ENCODE measurements around the gene DGKQ.

Gene DGKQ, protein sequence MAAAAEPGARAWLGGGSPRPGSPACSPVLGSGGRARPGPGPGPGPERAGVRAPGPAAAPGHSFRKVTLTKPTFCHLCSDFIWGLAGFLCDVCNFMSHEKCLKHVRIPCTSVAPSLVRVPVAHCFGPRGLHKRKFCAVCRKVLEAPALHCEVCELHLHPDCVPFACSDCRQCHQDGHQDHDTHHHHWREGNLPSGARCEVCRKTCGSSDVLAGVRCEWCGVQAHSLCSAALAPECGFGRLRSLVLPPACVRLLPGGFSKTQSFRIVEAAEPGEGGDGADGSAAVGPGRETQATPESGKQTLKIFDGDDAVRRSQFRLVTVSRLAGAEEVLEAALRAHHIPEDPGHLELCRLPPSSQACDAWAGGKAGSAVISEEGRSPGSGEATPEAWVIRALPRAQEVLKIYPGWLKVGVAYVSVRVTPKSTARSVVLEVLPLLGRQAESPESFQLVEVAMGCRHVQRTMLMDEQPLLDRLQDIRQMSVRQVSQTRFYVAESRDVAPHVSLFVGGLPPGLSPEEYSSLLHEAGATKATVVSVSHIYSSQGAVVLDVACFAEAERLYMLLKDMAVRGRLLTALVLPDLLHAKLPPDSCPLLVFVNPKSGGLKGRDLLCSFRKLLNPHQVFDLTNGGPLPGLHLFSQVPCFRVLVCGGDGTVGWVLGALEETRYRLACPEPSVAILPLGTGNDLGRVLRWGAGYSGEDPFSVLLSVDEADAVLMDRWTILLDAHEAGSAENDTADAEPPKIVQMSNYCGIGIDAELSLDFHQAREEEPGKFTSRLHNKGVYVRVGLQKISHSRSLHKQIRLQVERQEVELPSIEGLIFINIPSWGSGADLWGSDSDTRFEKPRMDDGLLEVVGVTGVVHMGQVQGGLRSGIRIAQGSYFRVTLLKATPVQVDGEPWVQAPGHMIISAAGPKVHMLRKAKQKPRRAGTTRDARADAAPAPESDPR

GRCh38 chr4:973431-974397 is at the start of gene DGKQ:
Gene DGKQ (minus strand): TSS chr4:973569. CDS start chr4:973482, 87 bp downstream.
- H3K4me1 ChIP-seq (ENCODE audit: insufficient read depth, low read length) = no peaks in the 10 kb centered on the region; the same call in 1 of the 2 replicates
- H3K36me3 ChIP-seq (ENCODE audit: insufficient read depth, low read length) = no peaks in the 10 kb centered on the region
- H3K9ac ChIP-seq (ENCODE audit: low read depth, low read length) = peak within 1 kb of the TSS; percentile 63
- H3K9me3 ChIP-seq (ENCODE audit: control insufficient read depth, insufficient read depth, low read length) = no peaks in the 10 kb centered on the region; the same call in 1 of the 2 replicates

- Histone ChIP-seq H3K9me3 (ENCODE audit: control insufficient read depth, insufficient read depth, low read length) (no peaks in the 10 kb centered on the region), H3K36me3 (ENCODE audit: insufficient read depth, low read length) (no peaks in the 10 kb centered on the region; the same call in 1 of the 2 replicates), H3K4me1 (ENCODE audit: insufficient read depth, low read length) (peaks cover 14% of the 10 kb centered on the region), H3K9ac (ENCODE audit: low read depth, low read length) (no peak overlapping the region)
Measured at GRCh38 chr4:1022739-1023066, 49.3 kb upstream of the DGKQ start.

- no peak overlapping the region for H3K9ac ChIP-seq (ENCODE audit: low read depth, low read length)
- H3K9me3 ChIP-seq (ENCODE audit: control insufficient read depth, insufficient read depth, low read length) = no peaks in the 10 kb centered on the region
- no peaks in the 10 kb centered on the region; the same call in 1 of the 2 replicates for H3K36me3 ChIP-seq (ENCODE audit: insufficient read depth, low read length)
- peaks cover 11% of the 10 kb centered on the region for H3K4me1 ChIP-seq (ENCODE audit: insufficient read depth, low read length)
Measured at GRCh38 chr4:1022051-1022738, 48.8 kb upstream of the DGKQ start.

DNA sequence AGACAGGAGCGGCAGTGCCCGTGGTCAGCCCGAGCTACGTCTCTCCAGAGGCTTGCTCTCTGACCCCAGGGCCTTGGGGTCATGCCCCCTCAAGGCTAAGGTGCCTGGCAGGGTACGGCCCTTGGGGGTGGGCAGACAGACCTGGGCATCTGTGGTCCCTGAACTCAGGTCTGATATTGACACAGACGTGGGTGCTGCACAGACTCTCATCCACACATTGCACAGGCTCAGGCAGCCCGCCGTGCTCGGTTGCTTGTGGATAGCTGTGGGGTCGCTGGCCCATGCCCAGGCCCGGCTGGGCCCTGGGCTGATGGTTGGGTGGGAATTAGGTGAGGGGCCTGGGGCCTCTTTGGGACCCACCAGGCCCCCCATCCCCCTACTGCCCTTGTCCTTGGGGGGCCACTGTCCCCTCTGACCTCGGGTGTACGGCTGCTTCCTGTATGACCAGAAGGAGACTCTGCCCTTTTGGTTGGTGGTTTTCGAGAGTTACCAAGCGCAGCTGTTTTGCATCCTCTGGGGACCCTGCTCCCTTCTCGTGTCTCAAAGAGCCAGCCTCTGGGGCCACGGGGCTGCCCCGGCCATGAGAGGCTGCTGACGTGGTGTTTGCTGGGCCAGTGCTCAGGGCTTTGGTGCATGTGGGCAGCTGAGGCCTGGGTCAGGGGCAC is 48.1 kb upstream of the DGKQ start:
- Histone ChIP-seq H3K4me1 (ENCODE audit: insufficient read depth, low read length) (peaks cover 11% of the 10 kb centered on the region), H3K36me3 (ENCODE audit: insufficient read depth, low read length) (no peaks in the 10 kb centered on the region; the same call in 1 of the 2 replicates), H3K9ac (ENCODE audit: low read depth, low read length) (no peak overlapping the region), H3K9me3 (ENCODE audit: control insufficient read depth, insufficient read depth, low read length) (no peaks in the 10 kb centered on the region)

DNA sequence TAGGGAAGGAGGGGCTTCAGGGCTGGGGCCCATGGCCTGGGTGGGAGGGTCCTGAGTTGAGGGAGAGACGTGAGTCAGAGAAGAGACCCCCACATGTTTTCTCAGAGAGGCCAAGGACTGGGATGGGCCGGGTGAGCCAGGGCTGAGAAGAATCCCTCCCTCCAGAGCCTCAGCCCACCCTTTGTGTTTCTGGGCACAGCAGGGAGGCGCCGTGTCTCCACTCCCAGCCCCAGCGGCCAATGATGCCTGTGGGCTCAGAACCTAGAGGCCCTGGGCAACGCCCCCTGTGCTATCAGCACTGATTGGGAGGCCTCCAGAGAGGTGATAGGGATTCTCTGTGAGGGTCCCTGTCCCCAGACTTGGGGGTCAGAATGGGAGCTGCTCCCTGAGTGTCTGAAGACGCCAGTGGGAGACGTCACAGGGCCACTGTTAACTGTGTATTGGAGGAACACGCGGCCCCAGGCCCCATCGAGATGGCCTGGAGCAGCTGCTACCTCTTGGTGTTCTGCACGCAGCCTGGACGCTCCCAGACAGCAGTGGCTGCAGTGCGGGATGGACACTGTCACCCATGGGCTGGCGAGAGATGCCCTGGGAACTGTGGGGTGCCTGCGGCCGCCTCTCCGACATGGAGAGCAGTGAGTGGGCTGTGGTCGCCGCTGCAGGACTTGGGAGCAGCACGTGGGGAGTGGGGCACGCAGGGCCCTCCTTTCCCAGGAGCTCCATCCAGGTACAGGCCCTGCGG is 46.5 kb upstream of the DGKQ start:
- Histone ChIP-seq H3K9me3 (ENCODE audit: control insufficient read depth, insufficient read depth, low read length) (no peaks in the 10 kb centered on the region), H3K36me3 (ENCODE audit: insufficient read depth, low read length) (no peaks in the 10 kb centered on the region; the same call in 1 of the 2 replicates), H3K4me1 (ENCODE audit: insufficient read depth, low read length) (peaks cover 11% of the 10 kb centered on the region), H3K9ac (ENCODE audit: low read depth, low read length) (no peak overlapping the region)

GRCh38 chr4:1019320-1019719 is 46.0 kb upstream of the DGKQ start:
- H3K9ac ChIP-seq (ENCODE audit: low read depth, low read length) = no peak overlapping the region
- H3K4me1 ChIP-seq (ENCODE audit: insufficient read depth, low read length) = peaks cover 11% of the 10 kb centered on the region
- no peaks in the 10 kb centered on the region for H3K9me3 ChIP-seq (ENCODE audit: control insufficient read depth, insufficient read depth, low read length)
- H3K36me3 ChIP-seq (ENCODE audit: insufficient read depth, low read length) = no peaks in the 10 kb centered on the region

DNA sequence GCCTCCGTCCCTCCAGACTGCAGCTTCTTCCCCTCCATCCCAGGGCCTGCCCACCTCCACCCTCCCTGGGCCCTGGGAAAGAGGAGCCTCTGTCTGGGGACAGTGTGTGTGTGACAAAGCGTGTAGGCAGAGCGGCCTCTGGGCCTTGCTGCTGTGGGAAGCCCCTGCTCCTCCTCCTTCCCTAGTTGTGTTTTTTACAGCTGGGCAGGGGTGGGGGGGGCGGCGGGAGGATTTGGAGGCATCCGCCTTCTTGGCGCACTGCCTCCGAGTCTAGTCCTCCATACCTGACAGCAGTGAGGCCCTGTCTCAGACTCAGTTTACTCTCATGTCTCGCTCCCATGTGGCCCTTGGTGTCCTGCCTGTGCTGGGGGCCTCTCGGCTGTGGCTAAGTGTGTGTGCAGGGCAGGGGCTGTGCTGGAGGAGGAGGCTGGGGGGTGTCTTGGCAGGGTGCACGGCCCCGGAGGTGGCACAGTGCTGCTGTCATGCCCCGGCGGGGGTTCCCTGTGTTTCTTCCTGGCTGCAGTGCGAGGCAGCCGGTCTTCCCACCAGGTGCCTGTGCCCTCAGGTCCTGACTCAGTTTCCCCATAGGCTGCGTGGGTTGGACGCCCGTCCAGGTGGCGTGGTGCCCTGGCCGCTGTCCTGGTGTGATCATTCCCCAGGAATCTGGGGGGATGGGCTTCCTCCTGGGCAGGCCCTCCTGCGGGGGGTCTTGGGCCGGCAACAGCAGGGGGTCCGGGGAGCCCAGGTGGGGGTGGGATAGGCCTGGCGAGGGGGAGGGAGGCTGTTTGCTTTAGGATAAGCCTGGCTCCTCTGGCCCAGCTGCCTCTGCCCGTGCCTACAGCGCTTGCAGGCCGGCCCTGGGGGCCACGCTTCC is 45.0 kb upstream of the DGKQ start:
- no peak overlapping the region for H3K9ac ChIP-seq (ENCODE audit: low read depth, low read length)
- no peaks in the 10 kb centered on the region for H3K9me3 ChIP-seq (ENCODE audit: control insufficient read depth, insufficient read depth, low read length)
- no peaks in the 10 kb centered on the region for H3K36me3 ChIP-seq (ENCODE audit: insufficient read depth, low read length)
- H3K4me1 ChIP-seq (ENCODE audit: insufficient read depth, low read length) = peaks cover 11% of the 10 kb centered on the region

DNA sequence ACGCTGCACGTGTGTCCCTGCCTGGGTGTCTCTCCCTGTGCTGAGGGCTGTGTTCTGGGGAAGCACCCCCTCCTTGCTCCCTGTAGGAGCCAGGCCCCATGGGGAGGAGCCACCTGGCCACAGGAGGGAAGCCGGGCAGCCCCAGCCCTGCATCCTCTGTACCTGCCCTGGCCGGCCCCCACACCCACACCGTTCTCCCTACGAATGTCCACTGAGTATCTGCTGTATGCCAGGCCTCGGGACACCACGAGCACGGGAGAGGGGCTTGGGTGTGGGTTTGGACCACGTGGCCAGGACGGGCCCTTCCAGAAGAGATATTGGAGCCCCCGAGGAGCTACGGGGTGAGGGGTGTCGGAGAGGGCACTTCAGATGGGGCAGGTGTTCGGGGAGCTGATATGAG is 44.3 kb upstream of the DGKQ start:
- H3K9ac ChIP-seq (ENCODE audit: low read depth, low read length) = no peak overlapping the region
- peaks cover 11% of the 10 kb centered on the region for H3K4me1 ChIP-seq (ENCODE audit: insufficient read depth, low read length)
- H3K36me3 ChIP-seq (ENCODE audit: insufficient read depth, low read length) = no peaks in the 10 kb centered on the region
- H3K9me3 ChIP-seq (ENCODE audit: control insufficient read depth, insufficient read depth, low read length) = no peaks in the 10 kb centered on the region

GRCh38 chr4:1017211-1017610 is 43.8 kb upstream of the DGKQ start:
- Histone ChIP-seq H3K9me3 (ENCODE audit: control insufficient read depth, insufficient read depth, low read length) (no peaks in the 10 kb centered on the region), H3K36me3 (ENCODE audit: insufficient read depth, low read length) (no peaks in the 10 kb centered on the region), H3K4me1 (ENCODE audit: insufficient read depth, low read length) (peaks cover 11% of the 10 kb centered on the region), H3K9ac (ENCODE audit: low read depth, low read length) (no peak overlapping the region)

DNA sequence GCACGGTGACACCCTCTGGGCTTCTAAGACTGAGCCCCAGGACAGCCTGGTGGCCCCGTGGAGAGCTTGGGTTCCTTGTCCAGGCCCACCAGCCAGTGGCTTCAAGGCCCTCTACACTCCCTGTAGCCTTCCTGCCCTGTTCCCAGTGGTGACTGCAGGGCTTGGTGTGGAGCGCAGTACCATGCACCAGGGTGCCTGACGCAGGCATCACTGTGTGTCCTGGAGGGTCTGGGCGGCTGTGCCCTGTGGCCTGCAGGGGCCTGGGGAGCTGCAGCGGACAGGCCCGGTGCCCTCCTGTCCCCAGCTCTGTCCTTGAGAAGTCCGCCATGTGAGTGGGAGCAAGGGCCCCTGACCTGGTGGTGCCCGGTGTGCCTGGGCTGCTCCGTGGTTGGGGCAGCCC is 42.4 kb upstream of the DGKQ start:
- Histone ChIP-seq H3K36me3 (ENCODE audit: insufficient read depth, low read length) (no peaks in the 10 kb centered on the region), H3K4me1 (ENCODE audit: insufficient read depth, low read length) (peaks cover 11% of the 10 kb centered on the region), H3K9me3 (ENCODE audit: control insufficient read depth, insufficient read depth, low read length) (no peaks in the 10 kb centered on the region), H3K9ac (ENCODE audit: low read depth, low read length) (no peak overlapping the region)

DNA sequence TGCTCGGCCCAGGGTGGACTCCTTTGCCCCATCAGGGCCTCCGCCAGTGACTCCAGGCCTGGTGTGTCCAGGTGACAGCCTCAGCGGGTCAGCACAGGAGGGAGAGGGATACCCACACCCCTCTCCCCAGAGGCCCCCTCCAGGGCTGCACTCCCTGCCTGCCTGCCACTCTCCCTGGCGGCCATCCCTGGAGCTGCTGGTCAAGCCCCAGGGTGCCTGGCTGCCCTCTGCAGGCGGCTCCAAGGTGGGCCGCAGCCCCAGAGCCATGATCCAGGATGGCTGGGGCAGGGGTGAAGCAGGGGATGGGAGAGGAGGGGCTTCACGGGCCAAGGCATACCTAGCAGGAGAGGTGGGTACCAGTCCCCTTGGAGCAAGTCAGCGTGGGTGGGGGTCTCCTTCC is 41.8 kb upstream of the DGKQ start:
- Histone ChIP-seq H3K36me3 (ENCODE audit: insufficient read depth, low read length) (no peaks in the 10 kb centered on the region), H3K9ac (ENCODE audit: low read depth, low read length) (no peak overlapping the region), H3K9me3 (ENCODE audit: control insufficient read depth, insufficient read depth, low read length) (no peaks in the 10 kb centered on the region), H3K4me1 (ENCODE audit: insufficient read depth, low read length) (peaks cover 11% of the 10 kb centered on the region)
